H1 (cell line): Measurements from ENCODE around the gene PCDHB5. TPM values are rescaled to one million over a fixed set of nuclear protein-coding genes. Genes with fewer than 3 reads are reported as not detected.

Experiments used
- ATF2 ChIP-seq: IDR thresholded peaks from 2 replicates; pipeline ENCODE4 v1.6.1; 2012; ENCODE audit warnings: low read length, inconsistent platforms
- CBX5 ChIP-seq: fragments of 300-800, 300-1000 bp; sonication (generic); IDR thresholded peaks from 2 replicates; pipeline ENCODE4 v1.7.1; 2016; ENCODE audit warnings: antibody characterized with exemption, low read length, low read depth
- CBX8 ChIP-seq: fragments of 300-800, 300-1000 bp; sonication (generic); IDR thresholded peaks from 2 replicates; pipeline ENCODE4 v1.7.1; 2016; ENCODE audit warnings: low read depth, low read length, borderline replicate concordance
- CTCF ChIP-seq, 3 experiments: IDR thresholded peaks; 1 replicate in 2 of 3; 2 replicates in 1 of 3; pipeline versions ENCODE4 v1.5.1 to v1.6.1; 2011; ENCODE audit warnings: low read length in 3 of 3, mild to moderate bottlenecking in 3 of 3, inconsistent platforms in 2 of 3, low read depth in 1 of 3, moderate library complexity in 1 of 3; ENCODE audit not compliant: insufficient read depth in 1 of 3; ENCODE audit errors: control extremely low read depth in 1 of 3
- E2F6 ChIP-seq: IDR thresholded peaks from 2 replicates; pipeline ENCODE4 v1.6.1; 2012; ENCODE audit warnings: inconsistent platforms
- PHF8 ChIP-seq: fragments of 200-600 bp; sonication (generic); conservative IDR thresholded peaks from 2 replicates; pipeline ENCODE4 v1.7.1; 2012; ENCODE audit warnings: low read depth, mild to moderate bottlenecking, inconsistent platforms, low read length, moderate library complexity
- POLR2A ChIP-seq, 2 experiments: IDR thresholded peaks; 1 replicate in 1 of 2; 2 replicates in 1 of 2; pipeline ENCODE4 v1.6.1; 2011; ENCODE audit warnings: low read depth in 2 of 2, low read length in 2 of 2, mild to moderate bottlenecking in 2 of 2; ENCODE audit errors: control extremely low read depth in 1 of 2
- POLR2AphosphoS5 ChIP-seq: IDR thresholded peaks from 2 replicates; pipeline ENCODE4 v1.6.1; 2011; ENCODE audit warnings: low read depth, low read length
- RAD21 ChIP-seq, 2 experiments: IDR thresholded peaks in 1 of 2; conservative IDR thresholded peaks in 1 of 2; 2 replicates each; pipeline ENCODE4 v1.6.1; 2011; ENCODE audit warnings: low read depth in 2 of 2, low read length in 2 of 2, improper control_type of control experiment in 1 of 2, inconsistent platforms in 1 of 2, mild to moderate bottlenecking in 1 of 2, moderate library complexity in 1 of 2
- RNF2 ChIP-seq: fragments of 200-900, 300-1000 bp; sonication (generic); IDR thresholded peaks from 2 replicates; pipeline ENCODE4 v1.7.1; 2016; ENCODE audit warnings: borderline replicate concordance, low read depth, mild to moderate bottlenecking, antibody characterized with exemption, low read length; ENCODE audit not compliant: poor library complexity, severe bottlenecking; ENCODE audit errors: missing control alignments
- RXRA ChIP-seq: IDR thresholded peaks from 2 replicates; pipeline ENCODE4 v1.6.1; 2011; ENCODE audit warnings: low read depth, mild to moderate bottlenecking, low read length, moderate library complexity; ENCODE audit not compliant: insufficient read depth
- TAF1 ChIP-seq: IDR thresholded peaks from 2 replicates; pipeline ENCODE4 v1.6.1; 2011; ENCODE audit warnings: mild to moderate bottlenecking, low read depth, low read length
- TAF7 ChIP-seq: optimal IDR thresholded peaks from 2 replicates; pipeline ENCODE3; 2011; ENCODE audit warnings: low read depth, mild to moderate bottlenecking, inconsistent platforms, low read length, moderate library complexity, borderline replicate concordance
- TBP ChIP-seq: IDR thresholded peaks from 2 replicates; pipeline ENCODE4 v1.6.1; 2011; ENCODE audit warnings: low read depth, low read length, improper control_type of control experiment
- TEAD4 ChIP-seq: IDR thresholded peaks from 2 replicates; pipeline ENCODE4 v1.6.1; 2012; ENCODE audit warnings: low read depth, low read length, inconsistent platforms, mixed read lengths
- USF2 ChIP-seq: IDR thresholded peaks from 2 replicates; pipeline ENCODE4 v1.6.1; 2011; ENCODE audit warnings: low read length, improper control_type of control experiment
- YY1 ChIP-seq: IDR thresholded peaks from 2 replicates; pipeline ENCODE4 v1.6.1; 2011; ENCODE audit warnings: low read depth, mild to moderate bottlenecking, low read length
- polyA plus RNA-seq, 7 experiments: library from polyadenylated mRNA; depleted of rRNA in 3 of 7; stranded (reverse) in 5 of 7; unstranded in 2 of 7; fragments of >200 nt in 5 of 7; fragments of 200-250 nt in 2 of 7; gene quantifications; 1 replicate in 5 of 7; 2 replicates in 1 of 7; 4 replicates in 1 of 7; pipeline versions ENCODE4 v1.2.1 to v1.2.3, GENCODE V29; 2011 to 2013; ENCODE audit warnings: missing spikeins in 2 of 7, mixed read lengths in 2 of 7
- total RNA-seq: library from RNA; stranded (reverse); fragmentation: NEBNext Ultra II Directional; extraction: Animal tissue kit (Norgen Biotek cat#: 25700); gene quantifications from 2 replicates; pipeline ENCODE4 v1.2.1, GENCODE V29; 2021

The PCDHB5 gene
- total and polyA plus RNA-seq, 2 of the 8 experiments (the other 6 are each of a cell fraction or from before 2014, with no cell fraction given), result 2.4 to 8.2 TPM

- TF ChIP-seq RNF2 (no peak), CBX8 (no peak), PHF8 (peak; percentile 83), CTCF (IDR thresholded peaks at IDR 0.05; ENCODE audit: control extremely low read depth in 1 of 3, insufficient read depth in 1 of 3, low read depth in 1 of 3, low read length in 3 of 3) (peak; percentile 56 to 85 (median 83)), E2F6 (peak; percentile 39; the same call in 1 of the 2 replicates), ATF2 (peak; percentile 65; the same call in 1 of the 2 replicates), TAF1 (peak; percentile 93), TEAD4 (no peak), TAF7 (peak; percentile 60), POLR2AphosphoS5 (peak; percentile 88), USF2 (no peak), TBP (peak; percentile 89), CBX5 (no peak), POLR2A (IDR thresholded peaks at IDR 0.05; ENCODE audit: control extremely low read depth in 1 of 2, low read depth in 2 of 2, low read length in 2 of 2) (peak; percentile 77 to 96), YY1 (peak; percentile 63; the same call in 1 of the 2 replicates), RXRA (no peak), RAD21 (IDR thresholded peaks at IDR 0.05 in 1 of 2, conservative IDR thresholded peaks at IDR 0.05 in 1 of 2; ENCODE audit: low read depth in 2 of 2, low read length in 2 of 2) (peak; percentile 76 to 82)
These were observed 40.3 kb upstream of the PCDHB5 start, which contains the start of gene PCDHB2 (continued) for GRCh38 chr5:141094481-141095262.
